DMS114 treated with DMSO at 0.1 percent for 48 hours (cell line): ENCODE results near the gene PPP1R1B.

Experiments
- DNase-seq: peaks from one replicate; lab custom pipeline; 2025; ENCODE audit not compliant: unreplicated experiment; lab: John Stamatoyannopoulos, UW

PPP1R1B gene

GRCh38 chr17:39614545-39615157 lies 12.1 kb upstream of the PPP1R1B start:
- no peak for DNase-seq

DNA sequence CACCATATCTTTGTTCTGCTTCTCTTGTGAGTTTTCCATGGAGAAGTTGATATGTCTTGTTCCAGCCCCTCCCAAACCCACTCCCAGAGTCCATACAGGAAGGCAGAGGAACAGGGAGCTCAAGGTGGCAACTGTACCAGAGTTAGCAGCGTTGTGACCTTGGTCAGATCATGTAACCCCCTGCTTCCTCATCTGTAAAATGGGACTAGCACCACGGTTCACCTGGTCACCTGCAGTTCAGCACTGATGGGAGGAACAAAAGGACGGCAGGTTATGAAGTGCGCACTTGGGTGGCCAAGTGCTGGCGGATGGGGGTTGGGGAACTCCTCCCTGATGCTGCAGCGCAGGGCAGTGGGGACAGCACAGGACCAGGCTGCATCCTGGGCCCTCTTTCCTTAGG lies 11.3 kb upstream of the PPP1R1B start:
- DNase-seq: no peak

- no peak for DNase-seq
Observed at GRCh38 chr17:39617100-39617445, 9.7 kb upstream of the PPP1R1B start.

- no peak for DNase-seq
Observed at GRCh38 chr17:39617446-39618245, 9.1 kb upstream of the PPP1R1B start.

DNA sequence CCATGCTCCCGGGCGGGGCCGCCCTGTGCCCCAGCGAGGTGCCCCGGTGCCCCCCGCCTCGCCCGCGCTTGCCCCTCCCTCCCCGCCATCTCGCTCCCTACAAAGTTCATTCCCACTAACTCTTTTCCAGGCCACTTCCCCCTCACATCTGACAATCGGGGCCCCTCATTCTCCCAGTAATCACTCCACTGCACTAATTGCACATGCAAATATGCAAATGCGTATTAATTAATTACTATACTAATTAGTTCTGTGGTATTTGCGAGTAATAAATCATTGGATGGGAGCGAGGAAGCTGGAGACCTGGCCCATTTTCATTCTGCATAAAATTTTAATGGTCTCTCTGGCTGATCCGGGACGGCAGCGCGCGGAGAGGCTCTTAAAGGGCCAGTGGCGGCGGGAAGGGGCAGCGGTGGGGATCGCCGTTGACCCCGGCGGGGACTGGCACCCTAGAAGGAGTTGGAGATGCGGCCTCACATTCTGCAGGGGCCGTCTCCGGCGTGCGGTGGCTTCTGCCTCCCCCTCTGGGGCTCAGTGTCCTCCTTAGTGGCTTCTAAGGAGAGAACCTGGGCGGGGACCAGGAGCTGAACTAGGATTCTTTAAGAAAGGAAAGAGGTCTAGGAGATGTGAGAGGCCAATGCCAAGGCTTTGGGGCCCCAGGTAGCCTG lies 8.4 kb upstream of the PPP1R1B start:
- no peak for DNase-seq

GRCh38 chr17:39618956-39619785 lies 7.6 kb upstream of the PPP1R1B start:
- DNase-seq: no peak

DNA sequence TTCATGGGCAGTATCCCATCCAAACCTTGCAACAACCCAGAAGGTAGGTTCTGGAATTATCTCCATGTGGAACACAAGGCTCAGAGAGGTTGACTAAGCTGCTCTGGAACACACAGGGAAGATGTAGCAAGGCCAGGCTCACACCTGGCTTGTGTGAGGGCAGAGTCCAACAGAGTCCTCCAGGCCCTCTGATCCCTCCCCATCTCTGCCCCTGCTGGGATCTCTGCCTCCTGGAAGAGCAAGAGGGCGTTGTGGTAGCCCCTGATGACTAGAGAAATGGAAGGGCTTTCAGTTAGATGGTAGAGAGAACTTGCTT lies 7.0 kb upstream of the PPP1R1B start:
- no peak for DNase-seq

DNA sequence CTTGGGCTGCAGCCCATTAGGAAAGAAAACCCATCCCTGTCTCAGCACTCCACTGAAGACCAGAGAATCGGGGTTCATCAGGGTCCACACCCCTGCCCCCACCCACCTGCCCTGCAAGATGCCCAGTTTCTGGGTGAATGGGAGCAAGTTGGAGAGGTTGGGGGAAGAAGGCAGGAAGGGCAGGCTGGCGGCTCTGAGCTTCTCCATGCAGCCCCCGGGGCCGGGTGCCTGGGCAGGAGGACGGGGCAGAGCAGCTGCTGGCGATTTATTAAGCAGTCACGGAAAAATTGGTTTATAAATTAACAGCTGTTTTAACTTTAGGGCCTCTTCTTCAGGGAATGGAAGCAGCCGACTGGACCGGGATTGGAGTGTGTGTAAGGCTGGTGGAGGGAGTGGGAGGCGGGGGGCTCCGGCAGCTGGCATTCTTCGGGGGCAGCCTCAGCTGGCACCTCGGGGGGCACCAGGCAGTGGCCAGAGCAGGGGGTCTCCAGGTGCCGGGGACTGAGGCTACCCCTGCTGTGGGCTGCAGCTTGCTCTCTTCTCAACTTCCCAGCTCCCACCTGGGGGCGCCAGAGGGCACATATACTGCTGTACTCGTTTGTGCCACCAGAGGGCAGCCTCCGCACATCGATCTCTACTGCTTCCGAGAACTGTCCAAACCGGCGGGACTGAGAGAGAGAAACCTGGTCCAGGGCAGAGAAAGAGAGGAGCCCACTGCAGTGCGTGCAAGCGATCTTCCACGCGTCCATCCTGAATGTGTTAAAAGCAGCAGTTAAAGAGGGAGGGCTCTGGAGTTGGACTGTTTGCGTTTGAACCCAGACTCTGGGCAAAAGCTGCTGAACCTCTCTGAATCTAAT lies 5.0 kb upstream of the PPP1R1B start:
- peak; percentile 74 for DNase-seq

DNA sequence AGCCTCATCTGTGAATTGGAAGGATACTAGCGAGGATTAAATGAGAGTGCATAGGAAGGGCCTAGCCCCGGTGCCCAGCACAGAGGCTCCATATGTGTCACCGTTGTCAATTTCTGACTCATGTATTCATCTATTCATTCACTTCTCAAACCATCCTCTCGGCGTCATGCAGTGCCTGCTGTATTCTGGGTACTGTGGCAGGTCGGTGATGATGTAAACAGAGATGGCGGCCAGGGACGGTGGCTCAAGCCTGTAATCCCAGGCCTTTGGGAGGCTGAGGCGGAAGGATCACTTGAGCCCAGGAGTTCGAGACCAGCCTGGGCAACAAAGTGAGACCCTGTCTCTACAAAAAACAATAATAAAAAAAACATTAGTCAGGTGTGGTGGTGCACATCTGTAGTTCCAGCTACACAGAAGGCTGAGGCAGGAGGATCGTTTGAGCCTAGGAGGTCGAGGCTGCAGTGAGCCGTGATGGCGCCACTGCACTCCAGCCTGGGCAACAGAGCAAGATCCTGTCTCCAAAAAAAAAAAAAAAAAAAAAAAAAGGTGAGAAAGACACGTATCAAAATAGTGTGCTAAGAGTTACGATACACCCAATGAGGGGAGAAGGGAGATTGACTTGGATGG lies 4.3 kb upstream of the PPP1R1B start:
- DNase-seq: peak; percentile 49

GRCh38 chr17:39623356-39623950 lies 3.3 kb upstream of the PPP1R1B start:
- DNase-seq: peak; percentile 16

- DNase-seq: no peak
Observed at GRCh38 chr17:39624313-39624712, 2.4 kb upstream of the PPP1R1B start.

- DNase-seq: no peak
Observed at GRCh38 chr17:39625198-39625785, 1.5 kb upstream of the PPP1R1B start.

DNA sequence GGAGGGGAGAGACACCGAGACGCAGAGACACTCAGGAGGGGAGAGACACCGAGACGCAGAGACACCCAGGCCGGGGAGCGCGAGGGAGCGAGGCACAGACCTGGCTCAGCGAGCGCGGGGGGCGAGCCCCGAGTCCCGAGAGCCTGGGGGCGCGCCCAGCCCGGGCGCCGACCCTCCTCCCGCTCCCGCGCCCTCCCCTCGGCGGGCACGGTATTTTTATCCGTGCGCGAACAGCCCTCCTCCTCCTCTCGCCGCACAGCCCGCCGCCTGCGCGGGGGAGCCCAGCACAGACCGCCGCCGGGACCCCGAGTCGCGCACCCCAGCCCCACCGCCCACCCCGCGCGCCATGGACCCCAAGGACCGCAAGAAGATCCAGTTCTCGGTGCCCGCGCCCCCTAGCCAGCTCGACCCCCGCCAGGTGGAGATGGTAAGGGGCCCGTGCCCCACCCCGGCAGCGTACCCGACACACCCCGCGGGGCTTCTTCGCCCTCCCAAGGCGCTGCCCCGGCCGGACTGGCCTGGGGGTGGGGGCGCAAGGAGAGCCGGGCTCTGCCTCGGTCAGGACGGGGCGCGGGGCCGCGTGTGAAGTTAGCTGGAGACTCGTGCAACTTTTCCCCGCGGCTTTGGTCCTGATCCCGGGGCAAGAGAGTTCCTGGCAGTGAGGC lies 427 bp downstream of the PPP1R1B start:
- no peak for DNase-seq

DNA sequence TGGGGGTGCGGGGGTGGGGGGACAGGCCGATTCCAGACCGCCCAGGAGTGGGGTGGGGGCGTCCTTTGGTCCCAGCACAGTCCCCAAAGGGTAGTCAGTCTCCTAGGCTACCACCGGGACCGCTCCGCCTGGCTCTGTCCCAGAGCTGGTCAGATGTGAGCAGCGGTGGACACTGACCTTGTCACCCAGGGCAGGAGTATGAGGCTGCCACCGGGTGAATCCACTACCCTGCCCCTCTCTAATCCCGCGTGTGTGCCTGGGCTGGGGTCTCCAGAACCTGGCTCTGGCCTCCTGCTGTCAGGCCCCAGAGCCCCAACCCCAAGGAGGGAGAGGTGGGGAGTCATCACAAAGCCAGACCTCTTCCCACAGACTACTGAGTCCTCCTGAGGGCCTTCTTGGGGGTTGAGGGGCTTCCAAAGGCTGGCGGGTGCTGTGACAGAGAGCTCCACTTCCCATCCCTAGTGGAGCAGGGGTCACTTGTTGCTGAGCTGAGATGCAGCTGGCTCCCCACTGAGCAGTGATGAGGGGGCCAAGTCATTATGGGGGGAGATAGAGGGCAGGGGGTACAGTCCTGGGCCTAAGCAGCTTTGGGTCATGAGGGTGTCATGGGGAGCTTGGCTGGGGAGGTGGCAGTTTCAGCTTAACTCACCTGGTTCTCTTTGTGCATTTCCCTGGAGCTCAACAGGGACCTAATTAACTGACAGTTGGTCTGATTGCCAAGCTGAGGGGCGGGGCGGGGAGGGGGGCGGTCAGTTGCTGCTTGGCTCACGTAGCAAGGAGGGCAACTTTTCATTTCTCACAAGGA lies 1.2 kb downstream of the PPP1R1B start:
- DNase-seq: no peak

DNA sequence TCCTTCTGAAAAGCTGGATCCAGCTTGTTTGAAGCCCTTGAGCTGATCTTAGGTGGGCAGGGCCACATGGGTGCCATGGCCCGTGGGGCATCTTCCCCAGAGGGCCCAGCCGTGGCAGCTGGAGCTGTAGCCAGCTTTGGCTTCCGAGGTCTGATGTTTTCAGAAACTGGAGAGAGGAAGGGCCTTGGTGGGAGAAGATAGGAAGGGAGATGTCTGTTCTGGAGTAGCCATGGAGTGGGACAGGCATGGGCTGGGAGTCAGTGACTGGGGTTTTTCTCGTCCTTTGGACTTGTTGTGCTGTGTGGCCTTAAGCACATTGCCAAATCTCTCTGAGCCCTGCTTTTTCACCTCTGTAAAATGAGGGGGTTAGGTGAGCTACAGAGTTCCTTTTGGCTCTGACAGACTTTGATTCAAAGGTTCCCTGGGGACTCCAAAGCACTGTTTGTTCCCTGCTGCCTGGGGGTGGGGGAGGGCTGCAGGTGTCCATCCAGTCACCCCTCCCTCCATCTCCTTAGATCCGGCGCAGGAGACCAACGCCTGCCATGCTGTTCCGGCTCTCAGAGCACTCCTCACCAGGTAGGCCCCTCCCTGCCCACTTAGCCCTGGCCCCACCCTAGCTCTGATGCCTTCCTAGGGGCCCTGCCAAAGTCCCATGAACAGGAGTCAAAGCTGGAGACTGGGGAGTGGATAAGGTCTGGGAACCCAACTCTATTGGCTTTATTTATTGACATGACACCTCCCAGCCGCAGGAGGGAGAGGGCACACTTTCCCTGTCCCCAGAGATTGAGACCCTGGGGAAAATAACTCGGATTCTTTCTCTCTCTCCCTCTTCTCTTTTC lies 2.1 kb downstream of the PPP1R1B start:
- DNase-seq: no peak

DNA sequence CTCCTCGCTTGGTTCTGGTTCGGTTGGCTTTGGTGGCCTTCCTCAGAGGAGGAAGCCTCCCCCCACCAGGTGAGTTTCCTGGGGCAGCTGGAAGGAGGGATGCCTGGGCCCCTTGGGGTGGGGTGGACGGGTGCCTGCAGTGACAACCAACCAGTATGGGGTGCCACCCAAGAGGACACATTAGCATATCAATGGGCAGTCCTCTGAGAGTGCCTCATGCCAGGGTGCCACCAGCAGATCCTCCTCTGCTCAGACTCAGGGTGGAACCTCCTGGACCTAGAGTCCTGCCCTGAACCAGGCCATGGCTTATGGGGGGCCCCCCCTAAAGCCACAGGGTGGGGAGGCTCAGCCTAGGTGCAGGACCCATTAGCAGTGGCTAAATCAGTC lies 2.7 kb downstream of the PPP1R1B start:
- no peak for DNase-seq

GRCh38 chr17:39629898-39630297 lies 3.1 kb downstream of the PPP1R1B start:
- no peak for DNase-seq
